KBM-7 (cell line): Measurements from ENCODE around the gene CACNA2D3.
A peak's percentile ranks its signal among the peaks of the same experiment; 100 is the strongest.

Experiments
- DNase-seq: peaks from one replicate; pipeline ENCODE4 v3.0.0-alpha.2; 2015
- in situ Hi-C: fragments of 300-500 bp; cut with MboI; formaldehyde crosslinking; loops from 2 replicates; pipeline ENCODE4 v1.14.3; 2020; ENCODE audit warnings: low sequenced_read_pairs, low pct_unique_long_range_greater_than_20kb, mixed read lengths

Gene CACNA2D3

DNA sequence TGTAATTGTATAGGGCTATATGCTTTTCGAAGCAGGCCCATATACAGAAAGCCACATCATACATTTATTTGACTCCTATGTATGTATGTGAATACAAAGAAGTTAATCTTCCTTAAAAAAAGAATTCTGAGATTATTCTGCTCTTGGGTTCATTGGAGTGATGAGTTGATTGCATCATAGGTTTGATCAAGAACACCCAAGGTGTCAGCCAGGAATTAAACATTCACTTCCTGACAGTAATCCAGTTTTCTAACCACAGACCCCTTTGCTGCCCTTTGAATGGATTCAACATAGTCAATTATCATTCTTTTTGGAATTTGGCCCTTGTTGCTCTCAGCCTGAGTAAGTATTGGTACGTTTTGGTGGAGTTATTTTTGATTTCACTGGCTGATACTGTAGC, 225.6 kb downstream of the CACNA2D3 start:
- in situ Hi-C loops, result no loop called here
- no peak for DNase-seq

DNA sequence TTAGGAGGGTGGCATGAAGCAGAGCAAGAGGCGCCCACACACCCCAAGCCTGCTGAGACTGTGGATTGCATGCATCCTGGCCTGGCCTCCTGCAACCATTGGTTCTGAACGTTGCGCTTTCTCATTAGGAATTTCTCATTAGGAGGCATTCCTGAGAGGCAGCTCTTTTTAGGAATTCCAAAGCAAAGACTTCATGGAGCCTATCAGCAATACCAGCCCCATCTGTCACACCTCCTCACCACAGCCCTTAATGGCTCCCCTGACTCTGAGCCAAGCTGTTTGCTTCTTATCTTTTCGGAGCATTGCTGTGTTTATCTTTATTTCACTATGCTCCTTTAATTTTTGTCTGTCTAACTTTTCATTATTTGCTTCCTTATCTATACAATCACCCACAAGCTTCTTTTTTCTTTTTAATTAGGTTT, 226.9 kb downstream of the CACNA2D3 start:
- in situ Hi-C loops, result no loop called here
- no peak for DNase-seq

DNA sequence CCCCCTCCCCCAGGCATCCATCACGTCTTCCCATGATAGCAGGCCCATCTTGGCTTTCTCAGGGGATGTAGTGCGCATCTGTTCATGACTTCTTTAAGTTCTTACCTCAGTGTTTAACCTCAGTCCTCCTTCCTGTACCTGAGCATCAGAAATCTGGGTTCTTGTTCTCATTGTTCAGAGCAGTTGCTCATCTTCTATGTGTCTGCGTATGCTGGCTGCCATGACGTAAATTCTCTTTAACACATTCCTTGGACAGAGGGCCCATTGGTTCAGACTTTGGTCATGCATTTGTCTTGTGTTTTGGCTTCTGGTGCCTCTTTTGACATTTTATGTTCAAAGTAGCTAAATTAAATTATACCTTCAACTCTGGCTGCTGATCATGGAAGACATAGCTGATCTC, 227.3 kb downstream of the CACNA2D3 start:
- DNase-seq, result no peak
- in situ Hi-C loops, result no loop called here

DNA sequence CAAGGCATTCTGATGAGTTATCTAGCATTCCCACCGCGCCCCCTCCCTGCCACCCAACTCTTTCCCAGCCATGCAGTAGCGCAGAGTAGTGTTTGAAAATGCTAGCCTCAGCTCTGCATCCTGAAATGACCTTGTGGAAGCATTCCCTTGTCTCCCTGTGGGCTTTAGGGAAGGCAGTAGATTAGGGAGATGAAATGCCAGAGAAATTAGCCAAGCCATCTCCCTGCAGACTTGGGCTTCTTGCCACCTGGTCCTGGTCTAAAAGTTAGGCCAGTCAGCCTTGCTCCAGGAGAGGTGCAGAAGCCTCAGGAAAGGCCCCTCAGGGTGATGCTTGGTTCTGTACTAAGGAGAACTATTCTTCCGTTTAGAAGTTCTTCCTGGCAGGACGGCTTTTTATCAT, 231.2 kb downstream of the CACNA2D3 start:
- DNase-seq, result no peak
- in situ Hi-C loops, result no loop called here

DNA sequence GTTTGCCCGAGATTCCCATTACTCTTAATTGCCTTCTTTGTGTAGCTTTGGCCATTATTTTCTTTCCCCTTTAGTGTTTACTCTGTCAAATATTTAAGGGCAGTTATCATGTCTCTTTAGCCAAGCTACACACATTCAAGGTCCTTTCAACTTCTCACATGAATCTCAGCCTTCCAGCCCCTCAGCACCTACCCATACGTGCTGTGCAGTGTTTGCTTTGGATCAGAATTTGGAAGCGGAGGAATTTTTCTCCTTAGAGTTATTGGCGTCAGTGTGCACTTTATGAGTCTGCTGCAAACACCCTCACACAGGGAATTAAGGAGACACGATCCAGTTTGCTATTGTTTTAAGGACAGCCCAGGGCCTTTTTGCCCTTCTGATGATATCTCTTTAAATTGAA, 231.6 kb downstream of the CACNA2D3 start:
- in situ Hi-C loops, result no loop called here
- no peak for DNase-seq

DNA sequence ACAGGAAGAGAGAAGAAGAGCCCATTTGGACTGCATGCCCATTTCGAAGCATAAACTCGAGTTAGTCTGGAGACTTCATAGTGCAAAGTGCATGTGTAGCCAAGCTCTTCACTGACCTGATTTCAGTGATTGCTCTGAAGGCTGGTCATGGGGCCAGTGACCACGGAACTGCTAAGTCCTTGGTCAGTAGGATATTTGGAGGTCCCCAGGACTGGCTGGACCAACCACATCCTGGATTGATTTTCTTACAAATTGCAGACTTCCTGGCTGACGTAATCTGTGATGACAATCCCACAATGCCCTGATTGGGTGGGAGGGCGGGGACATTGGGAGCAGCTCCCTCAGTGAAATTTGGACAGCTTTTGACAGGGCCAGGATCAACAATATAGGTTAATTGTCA, 233.4 kb downstream of the CACNA2D3 start:
- DNase-seq, result no peak
- in situ Hi-C loops, result no loop called here

DNA sequence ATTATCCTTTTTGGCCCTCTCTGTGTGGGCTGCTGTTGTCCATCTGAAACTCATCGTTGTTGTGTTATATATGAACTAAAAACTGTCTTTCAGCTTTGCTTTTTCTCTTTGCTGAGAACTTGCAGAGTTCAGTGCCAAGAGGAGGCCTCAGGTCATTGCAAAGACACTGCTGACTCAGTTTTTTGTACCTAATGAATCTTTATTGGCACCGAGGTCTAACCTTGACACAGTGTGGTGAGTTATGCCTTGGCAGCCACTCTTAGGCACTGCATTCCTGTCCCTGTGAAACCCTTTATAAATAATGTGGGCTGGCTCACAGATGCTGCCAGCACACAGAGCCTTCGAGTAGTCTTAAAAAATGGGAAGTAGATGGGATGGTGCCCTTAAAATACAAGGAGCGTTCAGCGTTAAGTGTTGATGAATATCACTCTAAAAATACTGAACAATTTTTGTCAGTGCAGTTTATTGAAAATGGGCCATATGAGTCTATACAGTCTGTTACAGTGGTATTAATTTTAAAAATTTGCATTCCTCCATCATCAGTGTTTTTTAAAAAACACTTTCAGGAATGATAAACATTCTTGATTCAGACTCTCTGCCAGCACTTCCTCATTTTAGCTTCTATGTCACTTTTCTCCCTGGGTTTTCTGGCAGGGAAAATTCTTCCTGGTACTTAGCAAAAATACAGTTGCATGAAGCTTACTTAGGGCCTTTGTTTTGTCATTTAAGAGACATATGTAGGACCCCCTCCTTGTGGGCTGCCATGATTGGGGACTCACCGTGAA, 234.1 kb downstream of the CACNA2D3 start:
- in situ Hi-C loops, result no loop called here
- peak; percentile 3 for DNase-seq

DNA sequence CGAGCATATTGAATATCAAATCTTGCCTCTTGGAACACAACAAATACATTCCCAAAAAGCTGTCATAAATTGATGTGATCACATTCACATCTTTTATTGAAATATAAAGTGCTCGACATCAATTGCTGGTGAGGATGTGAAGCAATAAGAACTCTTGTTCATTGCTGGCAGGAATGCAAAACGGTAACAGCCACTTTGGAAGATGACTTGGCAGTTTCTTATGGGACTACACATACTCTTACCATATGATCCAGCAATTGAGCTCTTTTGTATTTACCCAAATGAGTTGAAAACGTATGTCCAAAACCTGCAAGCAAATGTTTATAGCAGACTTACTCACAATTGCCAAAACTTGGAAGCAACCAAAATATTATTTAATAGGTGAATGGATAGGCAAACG, 234.9 kb downstream of the CACNA2D3 start:
- in situ Hi-C loops, result no loop called here
- no peak for DNase-seq

DNA sequence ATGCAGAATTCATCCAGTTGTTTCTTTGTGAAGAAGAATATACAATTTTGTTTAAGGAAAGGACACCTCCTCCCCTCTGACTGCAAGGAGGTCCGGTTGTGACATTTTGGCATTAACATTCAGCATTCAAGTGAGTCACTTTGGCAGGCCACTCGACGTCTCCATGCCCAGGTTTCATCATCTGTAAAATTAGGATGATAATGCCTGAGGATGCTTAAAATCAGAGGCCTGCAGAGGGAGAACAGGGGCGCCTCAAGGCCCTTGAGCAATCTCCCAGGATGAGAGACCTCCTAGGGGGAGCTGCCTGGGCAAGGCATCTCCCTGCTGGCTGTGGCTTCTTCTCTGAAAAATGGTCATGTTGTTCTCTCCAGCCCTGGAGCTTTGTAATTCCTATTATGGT, 236.0 kb downstream of the CACNA2D3 start:
- DNase-seq, result no peak
- in situ Hi-C loops, result no loop called here

DNA sequence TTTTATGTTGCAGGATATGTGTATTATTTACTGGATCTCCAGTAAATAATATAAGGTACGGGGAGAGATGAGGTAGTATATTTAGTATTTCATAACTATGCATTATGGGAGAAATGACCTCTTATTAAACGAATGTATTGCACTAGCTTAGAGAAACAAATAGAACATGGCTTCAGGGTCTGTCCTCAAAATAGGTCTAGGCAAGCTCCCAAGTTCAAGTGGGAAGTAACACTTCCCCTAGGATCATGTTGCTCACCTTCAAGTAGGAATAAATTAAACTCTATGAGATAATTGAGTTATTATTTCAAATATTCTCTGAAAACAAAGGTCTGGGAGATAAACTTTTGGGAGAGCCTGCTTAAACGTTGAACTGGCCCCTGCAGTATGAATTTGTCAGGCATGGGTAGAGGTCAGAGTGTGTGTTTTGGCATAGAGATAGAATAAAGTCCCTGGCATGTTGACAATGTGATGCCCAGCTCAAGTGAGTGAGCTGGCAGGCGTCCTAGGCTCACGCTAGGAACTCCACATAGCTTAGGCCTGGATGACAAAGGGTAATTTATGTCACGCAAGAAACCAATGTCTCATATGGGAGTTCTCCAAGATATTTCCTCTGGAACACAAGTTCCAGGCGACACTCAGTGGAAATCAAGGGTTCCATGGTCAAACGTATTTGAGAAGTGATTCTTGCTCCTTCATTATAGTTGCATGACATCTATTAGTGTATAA, 236.8 kb downstream of the CACNA2D3 start:
- no peak for DNase-seq
- in situ Hi-C loops, result no loop called here

DNA sequence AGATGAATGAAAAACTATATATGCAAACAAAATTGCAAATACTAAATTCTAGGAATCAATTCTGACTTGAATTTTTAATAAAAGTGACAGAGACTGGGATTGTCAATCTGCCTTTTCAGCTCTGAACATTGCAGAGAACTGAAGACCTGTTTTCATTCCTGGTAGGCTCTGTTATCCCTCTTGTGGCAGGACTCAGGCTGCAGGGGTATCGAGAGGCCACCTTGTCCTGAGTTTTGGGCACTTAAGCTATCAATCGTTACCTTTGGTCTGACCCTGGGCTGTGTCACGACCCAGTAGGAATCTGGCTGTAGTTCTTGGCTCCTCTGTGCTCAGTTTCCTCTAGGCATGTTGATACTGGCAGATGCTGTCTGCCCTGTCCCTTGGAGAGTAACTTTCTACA, 238.0 kb downstream of the CACNA2D3 start:
- DNase-seq, result no peak
- in situ Hi-C loops, result no loop called here

DNA sequence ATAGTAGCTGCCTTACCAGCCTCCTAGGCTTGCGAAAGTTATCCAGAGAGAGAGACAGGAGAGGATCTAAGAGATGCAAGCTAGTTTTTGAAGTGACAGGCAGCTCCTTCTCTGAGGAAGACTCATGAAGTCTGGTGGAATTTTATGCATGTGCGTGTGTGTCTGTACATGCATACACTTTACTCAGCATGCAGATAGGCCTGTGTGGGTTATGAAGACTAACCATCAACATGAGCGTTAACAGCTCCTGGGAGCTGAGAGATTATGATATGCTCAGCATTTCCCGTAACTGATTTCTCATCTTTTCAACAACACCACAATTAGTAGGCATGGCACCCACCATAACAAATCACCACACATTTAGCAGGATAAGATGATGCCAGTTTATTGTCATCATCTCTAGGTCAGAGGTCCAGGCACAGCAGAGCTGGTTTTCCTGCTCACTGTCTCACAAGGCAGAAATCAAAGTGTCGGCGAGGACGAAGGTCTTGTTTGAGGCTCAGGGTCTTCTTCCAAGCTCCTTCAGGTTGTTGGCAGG, 239.5 kb downstream of the CACNA2D3 start:
- in situ Hi-C loops, result no loop called here
- no peak for DNase-seq

DNA sequence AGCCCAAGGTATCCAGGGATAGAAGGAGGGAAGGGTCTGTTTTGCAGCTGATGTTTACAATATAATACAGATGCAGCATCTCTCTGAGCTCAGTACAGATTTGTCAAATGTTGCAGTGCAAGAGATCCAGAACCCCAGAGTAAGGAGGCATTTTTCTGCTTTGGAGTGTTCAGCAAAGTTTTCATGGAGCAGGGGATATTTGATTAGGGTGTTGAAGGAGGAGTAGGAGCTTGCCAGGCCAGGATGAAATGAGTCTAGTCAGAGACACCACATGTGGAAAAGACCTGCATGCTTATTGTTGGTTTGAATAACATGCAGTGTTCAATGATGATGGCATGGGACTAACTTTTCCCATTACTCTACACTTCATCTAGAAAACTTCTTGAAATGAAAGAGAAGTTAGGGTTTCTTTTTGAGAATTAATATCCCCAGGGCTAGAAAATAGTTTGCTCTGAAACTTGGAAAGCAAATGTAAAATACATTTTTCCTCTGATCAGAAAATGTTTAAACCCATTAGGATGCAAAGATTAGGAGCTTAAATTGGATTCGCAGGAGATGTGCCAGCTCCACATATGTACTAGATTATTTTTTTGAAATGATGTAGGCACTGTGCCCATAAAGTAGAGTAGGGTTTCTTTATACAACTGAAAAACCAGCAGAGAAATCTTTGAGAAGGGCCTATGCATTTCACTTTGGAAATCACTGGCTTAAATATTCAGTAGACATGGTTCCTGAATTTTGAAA, 243.8 kb downstream of the CACNA2D3 start:
- DNase-seq, result no peak
- in situ Hi-C loops, result no loop called here

DNA sequence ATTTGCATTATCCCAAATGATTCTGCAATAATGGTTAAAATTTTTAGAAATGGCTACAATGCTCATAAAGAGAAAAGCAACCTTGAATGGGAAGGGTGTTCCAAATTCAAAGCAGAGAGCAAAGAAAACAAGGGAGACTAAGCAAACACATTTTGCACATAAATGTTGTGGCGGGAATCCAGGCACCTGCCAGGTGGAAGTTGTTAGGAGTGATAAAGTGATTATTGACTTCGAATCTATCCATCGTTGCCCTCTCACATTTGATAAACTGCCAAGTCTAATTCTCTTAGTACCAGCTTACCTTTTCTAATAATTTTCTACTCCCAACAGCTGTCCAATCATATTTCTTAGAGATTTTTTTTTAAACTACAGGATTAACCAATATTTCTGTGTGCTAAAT, 244.5 kb downstream of the CACNA2D3 start:
- no peak for DNase-seq
- in situ Hi-C loops, result no loop called here

DNA sequence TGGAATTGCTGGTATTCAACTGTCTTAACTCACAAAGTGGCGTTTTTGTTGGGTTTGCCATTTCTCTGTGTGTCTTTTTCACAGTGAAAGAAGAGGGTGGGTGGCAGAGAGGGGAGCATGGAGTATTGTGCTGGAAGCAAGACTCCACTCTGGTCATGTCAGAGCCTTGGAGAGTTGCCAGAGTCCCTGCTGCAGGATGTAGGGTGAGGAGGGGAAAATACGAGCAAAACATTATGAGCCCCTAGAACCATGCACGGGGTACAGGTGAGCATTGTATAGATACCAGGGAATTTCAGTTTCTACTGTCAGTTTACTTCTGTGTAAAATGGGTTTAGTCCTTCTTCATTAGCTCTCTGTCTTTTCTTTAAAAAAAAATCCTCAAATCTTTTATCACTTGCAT, 249.9 kb downstream of the CACNA2D3 start:
- in situ Hi-C loops, result no loop called here
- no peak for DNase-seq

DNA sequence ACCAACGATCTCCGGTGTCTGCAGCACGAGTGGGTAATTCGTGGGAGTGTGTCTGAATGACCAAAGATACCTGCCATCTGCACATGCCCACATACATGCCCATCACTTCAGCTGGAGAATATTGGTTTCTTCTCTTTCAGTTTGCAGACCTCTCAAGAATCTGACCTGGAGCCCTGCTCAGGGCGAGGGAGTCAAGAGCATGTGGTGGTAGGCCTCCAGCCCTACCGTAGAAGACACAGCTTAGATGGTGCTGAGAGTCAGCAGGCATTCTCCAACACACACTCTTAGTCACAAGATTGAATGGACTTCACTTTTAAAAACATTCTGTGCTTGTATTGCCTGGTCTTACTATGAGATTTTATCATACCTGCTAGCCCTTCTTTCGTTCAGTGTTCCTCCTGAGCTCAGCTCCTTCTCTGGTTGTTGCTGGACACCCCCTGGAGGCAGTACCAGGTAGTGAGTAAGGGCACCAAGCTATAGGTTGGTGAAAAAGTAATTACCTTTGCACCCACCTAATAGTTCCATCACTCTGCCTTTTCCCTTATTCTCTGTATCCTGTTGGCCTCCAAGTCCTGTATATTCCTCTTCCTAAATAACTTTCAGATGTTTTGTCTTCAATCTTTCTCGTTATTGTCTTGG, 252.0 kb downstream of the CACNA2D3 start:
- in situ Hi-C loops, result no loop called here
- peak; percentile 35 for DNase-seq

DNA sequence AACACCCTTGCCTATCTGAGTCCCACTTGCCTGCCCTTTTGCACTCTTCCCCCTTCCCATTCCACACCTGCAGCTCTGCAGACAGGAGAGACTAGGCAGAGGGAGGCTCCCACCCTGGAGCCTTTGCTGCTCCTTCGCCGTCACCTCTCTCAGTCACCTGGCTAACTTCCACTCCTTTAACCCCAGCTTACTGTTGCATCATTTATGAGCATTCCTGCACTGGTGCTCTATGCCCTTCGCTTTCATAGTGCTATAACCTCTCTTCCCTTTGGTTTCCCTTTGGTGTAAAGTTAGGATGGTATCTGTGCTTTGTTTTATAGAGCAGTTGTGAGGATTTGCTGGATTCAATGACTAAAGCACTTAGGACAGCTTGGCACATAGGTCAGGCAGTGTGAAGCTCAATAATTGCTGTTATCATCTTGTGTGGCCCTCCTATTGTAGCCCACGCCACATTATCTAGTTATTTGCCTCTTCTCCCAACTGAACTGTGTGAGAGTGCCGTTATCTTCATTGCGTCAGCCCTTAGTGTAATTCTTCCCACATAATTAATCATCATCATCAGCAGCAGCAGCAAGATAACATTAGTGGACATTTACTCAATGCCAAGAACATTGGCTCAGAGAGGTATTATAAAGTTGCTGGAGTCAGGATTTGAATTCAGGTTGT, 253.9 kb downstream of the CACNA2D3 start:
- in situ Hi-C loops, result no loop called here
- no peak for DNase-seq

DNA sequence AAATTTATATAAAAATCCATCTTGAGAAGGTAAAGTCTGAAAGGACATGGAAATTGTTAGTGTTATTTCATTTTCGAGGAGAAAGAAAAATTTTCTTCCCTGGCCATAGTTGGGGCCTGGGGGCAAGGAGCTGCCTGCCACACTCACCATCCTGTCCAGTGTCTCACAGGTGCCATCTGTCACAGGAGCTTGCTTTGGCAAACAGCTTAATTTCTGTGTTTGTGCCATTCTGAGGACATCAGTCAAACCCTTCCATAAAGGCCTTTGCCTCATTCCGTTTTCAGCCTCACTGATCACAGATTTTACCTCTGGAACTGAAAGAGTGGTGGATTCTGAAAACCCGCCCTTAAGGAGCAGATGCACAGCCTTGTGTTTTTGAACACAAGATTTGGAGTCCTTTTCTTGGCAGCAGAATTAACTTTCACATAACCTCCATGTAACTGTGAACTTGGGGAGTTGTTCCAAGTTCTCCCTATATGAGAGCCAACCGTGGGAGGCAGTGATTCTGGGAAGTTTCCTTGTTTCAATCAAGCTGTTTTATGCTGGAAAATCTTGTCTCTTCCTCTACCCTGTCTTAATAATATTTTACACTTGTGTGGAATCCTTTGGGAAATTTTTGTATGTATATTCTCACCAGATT, 254.7 kb downstream of the CACNA2D3 start:
- DNase-seq, result no peak
- in situ Hi-C loops, result no loop called here

DNA sequence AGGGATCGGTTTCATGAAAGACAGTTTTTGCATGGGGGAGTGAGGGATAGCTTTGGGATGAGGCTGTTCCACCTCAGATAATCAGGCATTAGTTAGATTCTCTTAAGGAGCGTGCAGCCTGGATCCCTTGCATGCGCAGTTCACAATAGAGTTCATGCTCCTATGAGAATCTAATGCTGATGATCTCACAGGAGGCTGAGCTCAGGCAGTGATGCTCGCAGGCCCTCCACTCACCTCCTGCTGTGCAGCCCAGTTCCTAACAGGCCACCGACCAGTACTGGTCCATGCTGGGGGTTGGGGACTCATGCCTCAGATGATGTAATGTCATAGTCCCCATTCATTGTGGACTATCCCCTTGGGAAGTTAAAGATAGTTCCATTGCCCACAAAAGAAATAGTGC, 255.8 kb downstream of the CACNA2D3 start:
- in situ Hi-C loops, result no loop called here
- DNase-seq, result no peak
